Tibial nerve (tissue), 4 donors: Measurements from ENCODE around the gene MALRD1. TPM values are rescaled to one million over a fixed set of nuclear protein-coding genes. Genes with fewer than 3 reads are reported as not detected.
A peak's percentile ranks its signal among the peaks of the same experiment; 100 is the strongest.

Source experiments
- DNase-seq, 2 donors: peaks; one replicate each; pipeline ENCODE4 v3.0.0-alpha.2; 2019; ENCODE audit warnings: low spot score in 2 of 2
- H3K27ac ChIP-seq, 4 donors: fragments of 200-600 bp; sonication (generic) in 3 of 4; one replicate each; pipeline ENCODE4 v1.5.1; 2017 to 2019; ENCODE audit warnings: mild to moderate bottlenecking in 1 of 4
- H3K27me3 ChIP-seq, 2 donors: fragments of 200-600 bp; sonication (generic) in 1 of 2; one replicate each; pipeline versions ENCODE4 v1.5.1 to v1.6.0; 2017 to 2019
- H3K36me3 ChIP-seq, 3 donors: fragments of 200-600 bp; sonication (generic); one replicate each; pipeline ENCODE4 v1.5.1; 2018 to 2019
- H3K4me1 ChIP-seq, 4 donors: fragments of 200-600 bp; sonication (generic) in 3 of 4; one replicate each; pipeline ENCODE4 v1.5.1; 2017 to 2019
- H3K4me3 ChIP-seq, 4 donors: fragments of 200-600 bp; sonication (generic) in 3 of 4; one replicate each; pipeline ENCODE4 v1.5.1; 2017 to 2019; ENCODE audit warnings: mild to moderate bottlenecking in 1 of 4, moderate library complexity in 1 of 4
- H3K9me3 ChIP-seq, 4 donors: fragments of 200-600 bp; sonication (generic) in 3 of 4; one replicate each; pipeline ENCODE4 v1.5.1; 2017 to 2019
- EP300 ChIP-seq, 2 donors: sonication (generic); formaldehyde crosslinking; IDR thresholded peaks; one replicate each; pipeline ENCODE4 v1.6.1; 2017; ENCODE audit warnings: antibody characterized with exemption in 2 of 2, mild to moderate bottlenecking in 1 of 2
- POLR2A ChIP-seq, 2 donors: fragments of 450-650 bp; IDR thresholded peaks; one replicate each; pipeline ENCODE4 v1.6.1; 2017; ENCODE audit warnings: antibody characterized with exemption in 2 of 2, mild to moderate bottlenecking in 2 of 2, moderate library complexity in 2 of 2
- WGBS, 2 donors: methylation state at CpG; one replicate each; pipeline ENCODE4 v1.1.5; 2018; 5-methylcytosine and 5-hydroxymethylcytosine counted together
- total RNA-seq, 4 donors: library from RNA; depleted of rRNA; stranded (reverse); fragments of >200 nt; gene quantifications; one replicate each; pipeline ENCODE4 v1.1.0, GENCODE V29; 2016
- TF ChIP-seq, protein P1 (sequence below), 5 experiments: fragments of 200-600 bp in 3 of 5; fragments of 450-650 bp in 2 of 5; sonication (generic) in 3 of 5; IDR thresholded peaks; one replicate each; pipeline ENCODE4 v1.5.1; 2016 to 2019; ENCODE audit warnings: antibody characterized with exemption in 5 of 5, mild to moderate bottlenecking in 3 of 5, moderate library complexity in 2 of 5

Gene MALRD1
- total RNA-seq, 4 donors from 2014 or later: 1.3 to 5.4 (median 3.6) TPM; not detected in 1

DNA sequence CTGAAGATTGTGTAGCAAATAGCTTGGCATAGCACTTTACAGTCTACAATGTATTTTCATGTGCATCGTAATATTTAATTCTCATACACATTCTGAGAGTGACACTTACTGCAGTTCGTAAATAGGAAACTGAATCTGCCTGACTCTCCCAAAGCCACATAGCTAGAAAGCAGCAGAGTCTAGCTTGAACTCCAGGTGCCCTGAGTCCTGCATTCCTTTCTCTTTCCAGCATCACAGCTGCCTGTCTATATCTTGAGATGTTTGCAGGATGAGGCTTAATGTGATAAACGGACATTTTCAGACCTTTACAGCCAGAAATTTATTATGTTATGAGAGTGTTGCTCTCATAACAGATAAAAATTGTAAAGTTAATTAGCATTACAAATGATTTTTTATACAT, 634.8 kb downstream of the MALRD1 start:
- DNase-seq: no peak
- no peaks in the 10 kb centered on the region for H3K4me1 ChIP-seq
- TF ChIP-seq POLR2A (IDR thresholded peaks at IDR 0.05): no peak
- TF ChIP-seq EP300 (IDR thresholded peaks at IDR 0.05): no peak
- TF ChIP-seq, protein P1, sequence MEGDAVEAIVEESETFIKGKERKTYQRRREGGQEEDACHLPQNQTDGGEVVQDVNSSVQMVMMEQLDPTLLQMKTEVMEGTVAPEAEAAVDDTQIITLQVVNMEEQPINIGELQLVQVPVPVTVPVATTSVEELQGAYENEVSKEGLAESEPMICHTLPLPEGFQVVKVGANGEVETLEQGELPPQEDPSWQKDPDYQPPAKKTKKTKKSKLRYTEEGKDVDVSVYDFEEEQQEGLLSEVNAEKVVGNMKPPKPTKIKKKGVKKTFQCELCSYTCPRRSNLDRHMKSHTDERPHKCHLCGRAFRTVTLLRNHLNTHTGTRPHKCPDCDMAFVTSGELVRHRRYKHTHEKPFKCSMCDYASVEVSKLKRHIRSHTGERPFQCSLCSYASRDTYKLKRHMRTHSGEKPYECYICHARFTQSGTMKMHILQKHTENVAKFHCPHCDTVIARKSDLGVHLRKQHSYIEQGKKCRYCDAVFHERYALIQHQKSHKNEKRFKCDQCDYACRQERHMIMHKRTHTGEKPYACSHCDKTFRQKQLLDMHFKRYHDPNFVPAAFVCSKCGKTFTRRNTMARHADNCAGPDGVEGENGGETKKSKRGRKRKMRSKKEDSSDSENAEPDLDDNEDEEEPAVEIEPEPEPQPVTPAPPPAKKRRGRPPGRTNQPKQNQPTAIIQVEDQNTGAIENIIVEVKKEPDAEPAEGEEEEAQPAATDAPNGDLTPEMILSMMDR (IDR thresholded peaks at IDR 0.05): no peak
- peaks cover 0 to 19% (median 0%) of the 10 kb centered on the region in 4 donors for H3K9me3 ChIP-seq
- no peak overlapping the region for H3K27ac ChIP-seq
- WGBS, 2 donors: 60 to 75% methylated on average over 3 of the region's 3 CpGs
- no peak overlapping the region for H3K4me3 ChIP-seq
- no peaks in the 10 kb centered on the region for H3K27me3 ChIP-seq
- H3K36me3 ChIP-seq: no peaks in the 10 kb centered on the region

DNA sequence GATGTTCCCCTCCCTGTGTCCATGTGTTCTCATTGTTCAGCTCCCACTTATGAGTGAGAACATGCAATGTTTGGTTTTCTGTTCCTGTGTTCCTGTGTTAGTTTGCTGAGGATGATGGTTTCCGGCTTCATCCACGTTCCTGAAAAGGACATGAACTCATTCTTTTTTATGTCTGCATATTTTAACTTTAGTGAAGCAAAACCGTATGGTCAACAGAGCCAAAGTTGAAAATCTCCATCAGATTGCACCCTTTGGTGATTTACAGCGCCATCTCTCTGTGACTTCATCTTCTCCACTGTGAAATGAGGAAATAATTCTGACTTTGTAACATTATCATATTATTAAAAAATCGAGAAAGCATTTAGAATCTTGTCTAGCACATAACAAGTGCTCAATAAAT, 635.4 kb downstream of the MALRD1 start:
- no peaks in the 10 kb centered on the region for H3K27me3 ChIP-seq
- WGBS, 2 donors: 37 to 47% methylated on average over 5 of the region's 5 CpGs
- TF ChIP-seq, protein P1 (IDR thresholded peaks at IDR 0.05): peak in 1 of 5 experiments; percentile 7
- TF ChIP-seq EP300 (IDR thresholded peaks at IDR 0.05) (no peak), POLR2A (IDR thresholded peaks at IDR 0.05) (no peak)
- no peaks in the 10 kb centered on the region for H3K36me3 ChIP-seq
- no peak for DNase-seq
- no peaks in the 10 kb centered on the region for H3K4me1 ChIP-seq
- peaks cover 0 to 19% (median 0%) of the 10 kb centered on the region in 4 donors for H3K9me3 ChIP-seq
- no peak overlapping the region for H3K4me3 ChIP-seq
- no peak overlapping the region for H3K27ac ChIP-seq

DNA sequence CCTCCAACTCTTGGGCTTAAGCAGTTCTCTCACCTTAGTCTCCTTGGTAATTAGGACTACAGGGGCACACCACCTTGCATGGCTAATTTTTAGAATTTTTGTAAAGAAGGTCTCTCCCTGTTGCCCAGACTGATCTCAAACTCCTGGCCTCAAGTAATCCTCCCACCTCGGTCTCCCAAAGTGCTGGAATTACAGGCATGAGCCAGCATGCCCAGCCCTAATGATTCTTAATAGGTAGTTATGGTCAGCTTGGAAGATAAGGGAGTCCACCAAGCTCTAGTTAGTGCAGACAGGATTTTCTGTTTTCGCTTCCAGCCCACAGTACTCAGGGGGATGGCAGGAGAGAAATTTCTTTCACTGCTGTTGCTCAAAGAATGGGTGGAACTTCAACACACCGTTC, 639.7 kb downstream of the MALRD1 start:
- Histone ChIP-seq H3K27me3 (no peaks in the 10 kb centered on the region), H3K4me1 (no peaks in the 10 kb centered on the region), H3K9me3 (no peaks in the 10 kb centered on the region), H3K27ac (no peak overlapping the region), H3K36me3 (no peaks in the 10 kb centered on the region), H3K4me3 (no peak overlapping the region)
- DNase-seq: no peak
- TF ChIP-seq POLR2A (IDR thresholded peaks at IDR 0.05): no peak
- TF ChIP-seq, protein P1 (IDR thresholded peaks at IDR 0.05): no peak
- no peak for TF ChIP-seq EP300 (IDR thresholded peaks at IDR 0.05)
- WGBS, 2 donors: 73 to 81% methylated on average over 3 of the region's 3 CpGs

GRCh38 chr10:19689231-19689630, 640.6 kb downstream of the MALRD1 start:
- WGBS, 2 donors: 82 to 83% methylated on average over 3 of the region's 3 CpGs
- DNase-seq: no peak

DNA sequence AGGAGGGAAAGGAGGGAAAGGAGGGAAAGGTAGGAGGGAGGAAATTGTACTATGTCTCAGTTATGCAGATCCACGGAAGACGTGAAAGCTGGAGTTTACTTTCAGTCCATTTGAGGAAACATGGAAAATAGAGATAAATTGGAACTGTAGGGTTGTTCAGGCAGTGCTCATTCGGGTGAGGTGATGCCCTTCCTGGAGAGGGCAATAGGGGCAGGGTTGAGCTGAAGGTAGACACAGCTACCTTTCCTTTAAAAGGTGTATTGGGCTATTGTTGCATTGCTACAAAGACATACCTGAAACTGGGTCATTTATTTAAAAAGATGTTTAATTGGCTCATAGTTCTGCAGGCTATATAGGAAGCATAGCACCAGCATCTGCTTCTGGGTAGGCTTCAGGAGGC, 650.7 kb downstream of the MALRD1 start:
- DNase-seq: no peak
- no peak overlapping the region for H3K27ac ChIP-seq
- no peaks in the 10 kb centered on the region for H3K27me3 ChIP-seq
- no peaks in the 10 kb centered on the region for H3K4me1 ChIP-seq
- 87 to 90% methylated on average over 3 of the region's 3 CpGs for WGBS, 2 donors
- no peaks in the 10 kb centered on the region for H3K36me3 ChIP-seq
- no peaks in the 10 kb centered on the region for H3K9me3 ChIP-seq
- H3K4me3 ChIP-seq: no peak overlapping the region
- TF ChIP-seq, protein P1 (IDR thresholded peaks at IDR 0.05): no peak
- TF ChIP-seq EP300 (IDR thresholded peaks at IDR 0.05): no peak
- TF ChIP-seq POLR2A (IDR thresholded peaks at IDR 0.05): no peak

More at GRCh38 chr10:19689231-19689630, 640.6 kb downstream of the MALRD1 start:
- no peaks in the 10 kb centered on the region for H3K4me1 ChIP-seq
- H3K4me3 ChIP-seq: no peak overlapping the region
- no peaks in the 10 kb centered on the region for H3K27me3 ChIP-seq
- no peak for TF ChIP-seq POLR2A (IDR thresholded peaks at IDR 0.05)
- TF ChIP-seq, protein P1 (IDR thresholded peaks at IDR 0.05): no peak
- TF ChIP-seq EP300 (IDR thresholded peaks at IDR 0.05): no peak
- no peaks in the 10 kb centered on the region for H3K9me3 ChIP-seq
- no peak overlapping the region for H3K27ac ChIP-seq
- no peaks in the 10 kb centered on the region for H3K36me3 ChIP-seq
